ENCODE measurements around the gene KDM4B. TPM values are rescaled to one million over a fixed set of nuclear protein-coding genes. Genes with fewer than 3 reads are reported as not detected.

Gene KDM4B
- total and polyA plus RNA-seq, 9 of the 15 experiments (the other 6 are each of a cell fraction or from before 2014, with no cell fraction given), result 0.21 to 29.9 (median 7.3) TPM

DNA sequence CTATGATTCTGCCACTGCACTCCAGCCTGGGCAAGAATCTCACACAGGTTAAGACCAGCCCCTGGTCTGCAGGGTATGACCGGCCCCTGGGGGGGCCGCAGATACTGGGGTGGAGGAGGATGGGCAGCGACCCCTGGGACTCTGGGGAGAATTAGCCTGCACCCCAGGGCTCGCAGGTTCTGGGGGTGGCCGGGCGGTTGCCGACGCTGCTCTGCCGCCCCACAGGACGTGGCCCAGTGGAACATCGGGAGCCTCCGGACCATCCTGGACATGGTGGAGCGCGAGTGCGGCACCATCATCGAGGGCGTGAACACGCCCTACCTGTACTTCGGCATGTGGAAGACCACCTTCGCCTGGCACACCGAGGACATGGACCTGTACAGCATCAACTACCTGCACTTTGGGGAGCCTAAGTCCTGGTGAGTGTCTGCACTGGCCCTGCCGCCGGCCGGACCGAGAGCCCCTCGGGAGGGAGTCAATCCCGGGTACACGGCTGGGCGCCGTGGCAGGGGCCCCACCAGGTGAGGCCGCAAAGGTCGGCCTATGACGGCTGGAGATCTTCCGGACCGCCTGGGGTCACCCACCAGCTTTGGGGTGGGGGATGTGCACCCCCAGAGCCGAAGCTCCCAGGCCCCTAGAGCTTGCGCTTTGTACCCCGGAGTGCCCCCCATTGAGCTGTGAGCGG, 78.5 kb downstream of the KDM4B start:
- no peak overlapping the region for H3K4me2 ChIP-seq (ENCODE audit: insufficient read depth, low read length)
- no peaks in the 10 kb centered on the region for H3K27me3 ChIP-seq (ENCODE audit: control insufficient read depth in 2 of 2, insufficient read depth in 2 of 2, low read length in 2 of 2)
- intact Hi-C loops (cut with micrococcal nuclease), result loop anchor here (5.0 kb wide), 1 partner anchor 105 kb away; no protein-coding TSS in a partner anchor
- H3K9me1 ChIP-seq (ENCODE audit: control insufficient read depth, insufficient read depth, low read length), result peaks cover 6% of the 10 kb centered on the region
- FAIRE-seq (no peak), ATAC-seq (no peak), DNase-seq (ENCODE audit: extremely low read depth in 1 of 4, low spot score in 3 of 4) (no peak)
- H3K4me1 ChIP-seq (replicated peaks in 1 of 2; ENCODE audit: control insufficient read depth in 2 of 2, insufficient read depth in 2 of 2, low read length in 2 of 2), result peaks cover 0 to 40% of the 10 kb centered on the region in 2 experiments; a peak in 3 of 5 replicates
- WGBS (ENCODE audit: insufficient coverage, low coverage, missing lambda C conversion rate), result 90% methylated on average over 34 of the region's 39 CpGs
- in situ Hi-C loops (cut with MboI), result no loop called here
- TF ChIP-seq SOX6 (IDR thresholded peaks at IDR 0.05) (no peak), NBN (IDR thresholded peaks at IDR 0.05; ENCODE audit: low read depth) (no peak), MTA1 (IDR thresholded peaks at IDR 0.05; ENCODE audit: borderline replicate concordance) (no peak), ZZZ3 (IDR thresholded peaks at IDR 0.05) (no peak), POLR3A (IDR thresholded peaks at IDR 0.05; ENCODE audit: borderline replicate concordance, extremely low read depth, insufficient read depth, insufficient read length) (no peak), NFE2 (IDR thresholded peaks at IDR 0.05; ENCODE audit: low read depth) (no peak), MYC (IDR thresholded peaks at IDR 0.05; ENCODE audit: low read depth, low read length) (no peak), MYC (CRISPR knock-in tag; IDR thresholded peaks at IDR 0.05; ENCODE audit: borderline replicate concordance, low read depth) (no peak), EP400 (IDR thresholded peaks at IDR 0.05) (no peak), MCM3 (IDR thresholded peaks at IDR 0.05) (no peak), TAF7 (tag; IDR thresholded peaks at IDR 0.05) (no peak), CSDE1 (IDR thresholded peaks at IDR 0.05) (no peak), CHCHD3 (CRISPR knock-in tag; IDR thresholded peaks at IDR 0.05) (no peak), EP300 (IDR thresholded peaks at IDR 0.05; ENCODE audit: low read length) (no peak)
- TF ChIP-seq, protein P1, sequence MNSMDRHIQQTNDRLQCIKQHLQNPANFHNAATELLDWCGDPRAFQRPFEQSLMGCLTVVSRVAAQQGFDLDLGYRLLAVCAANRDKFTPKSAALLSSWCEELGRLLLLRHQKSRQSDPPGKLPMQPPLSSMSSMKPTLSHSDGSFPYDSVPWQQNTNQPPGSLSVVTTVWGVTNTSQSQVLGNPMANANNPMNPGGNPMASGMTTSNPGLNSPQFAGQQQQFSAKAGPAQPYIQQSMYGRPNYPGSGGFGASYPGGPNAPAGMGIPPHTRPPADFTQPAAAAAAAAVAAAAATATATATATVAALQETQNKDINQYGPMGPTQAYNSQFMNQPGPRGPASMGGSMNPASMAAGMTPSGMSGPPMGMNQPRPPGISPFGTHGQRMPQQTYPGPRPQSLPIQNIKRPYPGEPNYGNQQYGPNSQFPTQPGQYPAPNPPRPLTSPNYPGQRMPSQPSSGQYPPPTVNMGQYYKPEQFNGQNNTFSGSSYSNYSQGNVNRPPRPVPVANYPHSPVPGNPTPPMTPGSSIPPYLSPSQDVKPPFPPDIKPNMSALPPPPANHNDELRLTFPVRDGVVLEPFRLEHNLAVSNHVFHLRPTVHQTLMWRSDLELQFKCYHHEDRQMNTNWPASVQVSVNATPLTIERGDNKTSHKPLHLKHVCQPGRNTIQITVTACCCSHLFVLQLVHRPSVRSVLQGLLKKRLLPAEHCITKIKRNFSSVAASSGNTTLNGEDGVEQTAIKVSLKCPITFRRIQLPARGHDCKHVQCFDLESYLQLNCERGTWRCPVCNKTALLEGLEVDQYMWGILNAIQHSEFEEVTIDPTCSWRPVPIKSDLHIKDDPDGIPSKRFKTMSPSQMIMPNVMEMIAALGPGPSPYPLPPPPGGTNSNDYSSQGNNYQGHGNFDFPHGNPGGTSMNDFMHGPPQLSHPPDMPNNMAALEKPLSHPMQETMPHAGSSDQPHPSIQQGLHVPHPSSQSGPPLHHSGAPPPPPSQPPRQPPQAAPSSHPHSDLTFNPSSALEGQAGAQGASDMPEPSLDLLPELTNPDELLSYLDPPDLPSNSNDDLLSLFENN (IDR thresholded peaks at IDR 0.05; ENCODE audit: low read depth in 2 of 2, low read length in 2 of 2), result no peak
- POLR2A ChIA-PET, result no interaction called here
- no peak overlapping the region for H2AFZ ChIP-seq (ENCODE audit: low read depth, low read length)
- no peak overlapping the region; a peak in 1 of 4 replicates for H3K9ac ChIP-seq (ENCODE audit: insufficient read depth in 1 of 2, low read depth in 2 of 2, low read length in 2 of 2)
- peaks cover 22% of the 10 kb centered on the region; the same call in 2 of the 3 replicates for H3K36me3 ChIP-seq (ENCODE audit: control insufficient read depth, insufficient read depth, low read length)
- H4K20me1 ChIP-seq (replicated peaks; ENCODE audit: control insufficient read depth, insufficient read depth, low read length), result peaks cover 11% of the 10 kb centered on the region
- no TSS peak for BruUV-seq (replicated peaks)
- H3K9me3 ChIP-seq (replicated peaks; ENCODE audit: control insufficient read depth, insufficient read depth, low read depth, low read length), result no peaks in the 10 kb centered on the region
- no peaks in the 10 kb centered on the region; the same call in 2 of the 3 replicates for H3K79me2 ChIP-seq (ENCODE audit: control insufficient read depth, insufficient read depth, low read length)
- H3K4me3 ChIP-seq, result no peak overlapping the region
- CTCF ChIA-PET (ENCODE audit: low intra/inter-chr PET ratio), result interaction anchor here (0.5 to 0.8 kb wide), 3 partner anchors 179 to 530 kb away, joined by 3 to 4 read pairs (median 3); no protein-coding TSS in a partner anchor
- no peak overlapping the region for H3K27ac ChIP-seq (ENCODE audit: extremely low read depth, low read depth, low read length)
